ENCODE measurements around the gene CGB5. TPM values are rescaled to one million over a fixed set of nuclear protein-coding genes. Genes with fewer than 3 reads are reported as not detected.

The CGB5 gene
- polyA plus RNA-seq, 2 of the 4 experiments (the other 2 are of a cell fraction), result 0.23 to 0.53 TPM

DNA sequence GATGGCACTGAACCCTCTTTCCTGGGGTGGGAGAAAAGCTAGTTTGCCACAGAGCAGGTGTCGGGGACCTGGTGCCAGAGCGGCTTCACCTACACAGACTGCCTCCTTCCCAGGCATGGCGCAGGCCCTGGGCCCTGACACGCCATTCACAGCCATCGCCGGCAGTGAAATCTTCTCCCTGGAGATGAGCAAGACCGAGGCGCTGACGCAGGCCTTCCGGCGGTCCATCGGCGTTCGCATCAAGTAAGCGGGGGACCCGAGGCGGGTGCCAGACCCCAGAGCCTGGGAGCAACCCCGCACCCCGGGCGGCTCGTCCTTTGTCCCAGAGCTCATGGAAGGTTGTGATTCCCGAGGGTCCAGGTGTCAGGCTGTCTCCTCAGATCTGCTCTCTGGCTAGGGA, 36.7 kb upstream of the CGB5 start:
- no peak for DNase-seq (ENCODE audit: low read depth in 1 of 2, low spot score in 1 of 2)
- H3K4me2 ChIP-seq, result no peak overlapping the region
- no peaks in the 10 kb centered on the region for H3K4me1 ChIP-seq
- TF ChIP-seq NPAS2 (CRISPR knock-in tag; IDR thresholded peaks at IDR 0.05; ENCODE audit: borderline replicate concordance), result no peak
- no peak for TF ChIP-seq EP300 (IDR thresholded peaks at IDR 0.05)
- no peak for TF ChIP-seq ZSCAN20 (CRISPR knock-in tag; IDR thresholded peaks at IDR 0.05)
- TF ChIP-seq, protein P1, sequence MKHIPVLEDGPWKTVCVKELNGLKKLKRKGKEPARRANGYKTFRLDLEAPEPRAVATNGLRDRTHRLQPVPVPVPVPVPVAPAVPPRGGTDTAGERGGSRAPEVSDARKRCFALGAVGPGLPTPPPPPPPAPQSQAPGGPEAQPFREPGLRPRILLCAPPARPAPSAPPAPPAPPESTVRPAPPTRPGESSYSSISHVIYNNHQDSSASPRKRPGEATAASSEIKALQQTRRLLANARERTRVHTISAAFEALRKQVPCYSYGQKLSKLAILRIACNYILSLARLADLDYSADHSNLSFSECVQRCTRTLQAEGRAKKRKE (CRISPR knock-in tag; IDR thresholded peaks at IDR 0.05; ENCODE audit: low read depth), result no peak
- TF ChIP-seq ZC3H11A (IDR thresholded peaks at IDR 0.05), result no peak
- TF ChIP-seq RARB (CRISPR knock-in tag; IDR thresholded peaks at IDR 0.05), result no peak
- TF ChIP-seq, protein P2, sequence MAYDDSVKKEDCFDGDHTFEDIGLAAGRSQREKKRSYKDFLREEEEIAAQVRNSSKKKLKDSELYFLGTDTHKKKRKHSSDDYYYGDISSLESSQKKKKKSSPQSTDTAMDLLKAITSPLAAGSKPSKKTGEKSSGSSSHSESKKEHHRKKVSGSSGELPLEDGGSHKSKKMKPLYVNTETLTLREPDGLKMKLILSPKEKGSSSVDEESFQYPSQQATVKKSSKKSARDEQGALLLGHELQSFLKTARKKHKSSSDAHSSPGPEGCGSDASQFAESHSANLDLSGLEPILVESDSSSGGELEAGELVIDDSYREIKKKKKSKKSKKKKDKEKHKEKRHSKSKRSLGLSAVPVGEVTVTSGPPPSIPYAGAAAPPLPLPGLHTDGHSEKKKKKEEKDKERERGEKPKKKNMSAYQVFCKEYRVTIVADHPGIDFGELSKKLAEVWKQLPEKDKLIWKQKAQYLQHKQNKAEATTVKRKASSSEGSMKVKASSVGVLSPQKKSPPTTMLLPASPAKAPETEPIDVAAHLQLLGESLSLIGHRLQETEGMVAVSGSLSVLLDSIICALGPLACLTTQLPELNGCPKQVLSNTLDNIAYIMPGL (CRISPR knock-in tag; IDR thresholded peaks at IDR 0.05; ENCODE audit: borderline replicate concordance), result no peak
- no peak for TF ChIP-seq SMC3 (IDR thresholded peaks at IDR 0.05)
- no peak for TF ChIP-seq ZFP36 (IDR thresholded peaks at IDR 0.05; ENCODE audit: borderline replicate concordance, partially characterized antibody)
- no peak for TF ChIP-seq ZNF302 (CRISPR knock-in tag; IDR thresholded peaks at IDR 0.05)
- TF ChIP-seq JUN (IDR thresholded peaks at IDR 0.05), result no peak
- TF ChIP-seq, protein P3, sequence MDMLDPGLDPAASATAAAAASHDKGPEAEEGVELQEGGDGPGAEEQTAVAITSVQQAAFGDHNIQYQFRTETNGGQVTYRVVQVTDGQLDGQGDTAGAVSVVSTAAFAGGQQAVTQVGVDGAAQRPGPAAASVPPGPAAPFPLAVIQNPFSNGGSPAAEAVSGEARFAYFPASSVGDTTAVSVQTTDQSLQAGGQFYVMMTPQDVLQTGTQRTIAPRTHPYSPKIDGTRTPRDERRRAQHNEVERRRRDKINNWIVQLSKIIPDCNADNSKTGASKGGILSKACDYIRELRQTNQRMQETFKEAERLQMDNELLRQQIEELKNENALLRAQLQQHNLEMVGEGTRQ (IDR thresholded peaks at IDR 0.05), result no peak
- TF ChIP-seq, protein P4, sequence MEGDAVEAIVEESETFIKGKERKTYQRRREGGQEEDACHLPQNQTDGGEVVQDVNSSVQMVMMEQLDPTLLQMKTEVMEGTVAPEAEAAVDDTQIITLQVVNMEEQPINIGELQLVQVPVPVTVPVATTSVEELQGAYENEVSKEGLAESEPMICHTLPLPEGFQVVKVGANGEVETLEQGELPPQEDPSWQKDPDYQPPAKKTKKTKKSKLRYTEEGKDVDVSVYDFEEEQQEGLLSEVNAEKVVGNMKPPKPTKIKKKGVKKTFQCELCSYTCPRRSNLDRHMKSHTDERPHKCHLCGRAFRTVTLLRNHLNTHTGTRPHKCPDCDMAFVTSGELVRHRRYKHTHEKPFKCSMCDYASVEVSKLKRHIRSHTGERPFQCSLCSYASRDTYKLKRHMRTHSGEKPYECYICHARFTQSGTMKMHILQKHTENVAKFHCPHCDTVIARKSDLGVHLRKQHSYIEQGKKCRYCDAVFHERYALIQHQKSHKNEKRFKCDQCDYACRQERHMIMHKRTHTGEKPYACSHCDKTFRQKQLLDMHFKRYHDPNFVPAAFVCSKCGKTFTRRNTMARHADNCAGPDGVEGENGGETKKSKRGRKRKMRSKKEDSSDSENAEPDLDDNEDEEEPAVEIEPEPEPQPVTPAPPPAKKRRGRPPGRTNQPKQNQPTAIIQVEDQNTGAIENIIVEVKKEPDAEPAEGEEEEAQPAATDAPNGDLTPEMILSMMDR (IDR thresholded peaks at IDR 0.05), result no peak
- TF ChIP-seq, protein P5, sequence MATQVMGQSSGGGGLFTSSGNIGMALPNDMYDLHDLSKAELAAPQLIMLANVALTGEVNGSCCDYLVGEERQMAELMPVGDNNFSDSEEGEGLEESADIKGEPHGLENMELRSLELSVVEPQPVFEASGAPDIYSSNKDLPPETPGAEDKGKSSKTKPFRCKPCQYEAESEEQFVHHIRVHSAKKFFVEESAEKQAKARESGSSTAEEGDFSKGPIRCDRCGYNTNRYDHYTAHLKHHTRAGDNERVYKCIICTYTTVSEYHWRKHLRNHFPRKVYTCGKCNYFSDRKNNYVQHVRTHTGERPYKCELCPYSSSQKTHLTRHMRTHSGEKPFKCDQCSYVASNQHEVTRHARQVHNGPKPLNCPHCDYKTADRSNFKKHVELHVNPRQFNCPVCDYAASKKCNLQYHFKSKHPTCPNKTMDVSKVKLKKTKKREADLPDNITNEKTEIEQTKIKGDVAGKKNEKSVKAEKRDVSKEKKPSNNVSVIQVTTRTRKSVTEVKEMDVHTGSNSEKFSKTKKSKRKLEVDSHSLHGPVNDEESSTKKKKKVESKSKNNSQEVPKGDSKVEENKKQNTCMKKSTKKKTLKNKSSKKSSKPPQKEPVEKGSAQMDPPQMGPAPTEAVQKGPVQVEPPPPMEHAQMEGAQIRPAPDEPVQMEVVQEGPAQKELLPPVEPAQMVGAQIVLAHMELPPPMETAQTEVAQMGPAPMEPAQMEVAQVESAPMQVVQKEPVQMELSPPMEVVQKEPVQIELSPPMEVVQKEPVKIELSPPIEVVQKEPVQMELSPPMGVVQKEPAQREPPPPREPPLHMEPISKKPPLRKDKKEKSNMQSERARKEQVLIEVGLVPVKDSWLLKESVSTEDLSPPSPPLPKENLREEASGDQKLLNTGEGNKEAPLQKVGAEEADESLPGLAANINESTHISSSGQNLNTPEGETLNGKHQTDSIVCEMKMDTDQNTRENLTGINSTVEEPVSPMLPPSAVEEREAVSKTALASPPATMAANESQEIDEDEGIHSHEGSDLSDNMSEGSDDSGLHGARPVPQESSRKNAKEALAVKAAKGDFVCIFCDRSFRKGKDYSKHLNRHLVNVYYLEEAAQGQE (IDR thresholded peaks at IDR 0.05), result no peak
- no peak for TF ChIP-seq SREBF2 (IDR thresholded peaks at IDR 0.05)
- ChIA-PET POLR2A (no interaction called here), CTCF (interaction anchor here (0.6 to 21.8 kb wide), 12 partner anchors 9 to 218 kb away, joined by 3 to 408 read pairs (median 4); partner anchors contain the start of genes GYS1, LHB and RUVBL2)
- H3K4me3 ChIP-seq, result no peak overlapping the region
- H3K9me3 ChIP-seq, result no peaks in the 10 kb centered on the region
- no peak; a peak in 1 of 6 replicates for ATAC-seq
- FAIRE-seq, result no peak
- no peak overlapping the region for H3K27ac ChIP-seq
- WGBS (ENCODE audit: missing lambda C conversion rate), result 94% methylated on average over 20 of the region's 22 CpGs

DNA sequence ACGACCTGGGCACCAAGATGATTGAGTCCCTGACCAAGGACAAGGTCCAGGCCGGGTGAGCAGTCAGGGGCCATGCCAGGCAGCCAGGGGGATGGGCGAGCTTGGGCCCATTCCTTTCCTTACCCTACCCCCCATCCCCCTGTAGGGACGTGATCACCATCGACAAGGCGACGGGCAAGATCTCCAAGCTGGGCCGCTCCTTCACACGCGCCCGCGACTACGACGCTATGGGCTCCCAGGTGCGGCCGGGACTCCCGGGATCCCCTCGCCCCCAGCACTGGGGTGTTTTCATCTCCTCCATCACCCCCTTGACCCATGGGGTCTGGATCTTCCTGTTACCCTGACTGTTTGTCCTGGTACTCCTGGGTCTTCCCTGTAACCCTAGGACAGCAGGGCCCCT, 33.8 kb upstream of the CGB5 start:
- FAIRE-seq (no peak), ATAC-seq (no peak), DNase-seq (ENCODE audit: low read depth in 1 of 2, low spot score in 1 of 2) (no peak)
- CTCF ChIA-PET, result interaction anchor here (0.6 to 21.8 kb wide), 11 partner anchors 9 to 991 kb away, joined by 3 to 408 read pairs (median 4); partner anchors contain the start of genes GYS1 and RUVBL2
- Histone ChIP-seq H3K4me3 (no peak overlapping the region), H3K27ac (no peak overlapping the region), H3K4me2 (no peak overlapping the region), H3K9me3 (no peaks in the 10 kb centered on the region), H3K4me1 (no peaks in the 10 kb centered on the region)
- TF ChIP-seq POLR2A (IDR thresholded peaks at IDR 0.05; ENCODE audit: low read length) (no peak), SMC3 (IDR thresholded peaks at IDR 0.05) (no peak), RCOR1 (IDR thresholded peaks at IDR 0.05; ENCODE audit: low read depth, low read length) (no peak), MYC (IDR thresholded peaks at IDR 0.05; ENCODE audit: borderline replicate concordance, low read length) (no peak), TP53 (CRISPR knock-in tag; IDR thresholded peaks at IDR 0.05) (no peak), CHD4 (IDR thresholded peaks at IDR 0.05; ENCODE audit: borderline replicate concordance) (no peak)
- TF ChIP-seq, protein P2 (CRISPR knock-in tag; IDR thresholded peaks at IDR 0.05; ENCODE audit: borderline replicate concordance), result no peak
- WGBS (ENCODE audit: missing lambda C conversion rate), result 94% methylated on average over 18 of the region's 18 CpGs
- POLR2A ChIA-PET, result interaction anchor here (0.8 to 1.4 kb wide), 2 partner anchors 10 to 16 kb away, joined by 3 to 6 read pairs; partner anchors contain the start of gene RUVBL2

Data from A549 (cell line).